ENCODE measurements around the gene SDHA.
"Not testable (repeated sequence)": the region's sequence is repeated elsewhere in the genome, so short reads cannot be mapped to it uniquely, and the experiment has no call there.

SDHA gene

DNA sequence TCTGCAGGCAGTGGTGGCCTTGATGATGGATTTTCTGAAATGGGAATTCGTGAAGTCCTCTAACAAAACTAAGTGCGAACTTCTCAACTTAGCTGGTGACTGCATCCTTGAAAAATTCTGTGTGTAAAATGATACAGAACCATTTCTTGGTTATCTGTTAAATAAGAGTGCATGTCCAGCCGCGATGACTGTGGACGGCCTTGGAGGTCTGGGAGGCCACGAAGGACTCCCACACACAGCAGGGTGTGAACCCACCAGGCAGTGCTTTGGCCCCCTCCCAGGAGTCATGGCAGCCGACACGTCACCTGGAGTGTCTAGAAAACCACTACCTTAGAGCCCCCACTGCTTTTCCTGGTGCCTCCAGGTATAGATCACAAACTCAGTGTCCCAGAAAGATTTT, 85.6 kb downstream of the SDHA start:
- not testable (repeated sequence) for DNase-seq

DNA sequence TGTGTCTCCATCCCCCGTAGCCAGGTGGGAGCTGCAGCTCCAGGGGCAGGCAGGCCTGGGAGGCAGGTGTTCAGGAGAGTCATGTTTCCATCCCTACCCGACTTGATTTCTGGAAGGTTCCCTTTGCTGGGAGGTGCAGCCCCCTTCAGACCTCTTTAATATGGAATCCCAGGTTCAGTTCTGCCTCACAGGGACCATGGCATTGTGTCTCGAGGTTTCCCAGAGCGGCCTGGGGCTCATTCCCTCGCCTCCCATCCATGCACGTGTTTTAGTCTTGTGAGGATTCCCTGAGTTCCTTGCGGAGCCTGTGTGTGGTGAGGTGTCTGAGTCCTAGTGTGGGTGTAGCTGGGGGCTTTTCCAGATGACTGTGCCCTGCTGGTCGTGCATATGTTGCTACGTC, 86.9 kb downstream of the SDHA start:
- no peak for DNase-seq

DNA sequence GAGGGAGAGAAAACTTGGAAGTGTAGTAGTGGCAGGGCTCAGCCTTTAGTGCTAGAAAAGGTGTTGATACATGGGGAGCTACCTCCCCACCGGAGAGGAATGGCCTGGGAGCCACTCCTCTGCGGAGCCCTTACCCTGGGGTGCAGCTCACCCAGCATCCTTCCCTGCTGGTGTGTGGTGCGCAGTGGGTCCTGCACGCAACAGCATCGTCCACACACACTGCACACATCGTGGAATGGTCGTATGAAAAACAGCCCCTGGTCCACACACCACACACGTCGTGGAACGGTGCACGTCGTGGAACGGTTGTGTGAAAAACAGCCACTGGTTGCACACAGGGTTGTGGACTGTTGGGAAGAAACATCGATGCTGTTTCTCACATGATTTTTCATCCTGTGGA, 87.3 kb downstream of the SDHA start:
- no peak for DNase-seq

DNA sequence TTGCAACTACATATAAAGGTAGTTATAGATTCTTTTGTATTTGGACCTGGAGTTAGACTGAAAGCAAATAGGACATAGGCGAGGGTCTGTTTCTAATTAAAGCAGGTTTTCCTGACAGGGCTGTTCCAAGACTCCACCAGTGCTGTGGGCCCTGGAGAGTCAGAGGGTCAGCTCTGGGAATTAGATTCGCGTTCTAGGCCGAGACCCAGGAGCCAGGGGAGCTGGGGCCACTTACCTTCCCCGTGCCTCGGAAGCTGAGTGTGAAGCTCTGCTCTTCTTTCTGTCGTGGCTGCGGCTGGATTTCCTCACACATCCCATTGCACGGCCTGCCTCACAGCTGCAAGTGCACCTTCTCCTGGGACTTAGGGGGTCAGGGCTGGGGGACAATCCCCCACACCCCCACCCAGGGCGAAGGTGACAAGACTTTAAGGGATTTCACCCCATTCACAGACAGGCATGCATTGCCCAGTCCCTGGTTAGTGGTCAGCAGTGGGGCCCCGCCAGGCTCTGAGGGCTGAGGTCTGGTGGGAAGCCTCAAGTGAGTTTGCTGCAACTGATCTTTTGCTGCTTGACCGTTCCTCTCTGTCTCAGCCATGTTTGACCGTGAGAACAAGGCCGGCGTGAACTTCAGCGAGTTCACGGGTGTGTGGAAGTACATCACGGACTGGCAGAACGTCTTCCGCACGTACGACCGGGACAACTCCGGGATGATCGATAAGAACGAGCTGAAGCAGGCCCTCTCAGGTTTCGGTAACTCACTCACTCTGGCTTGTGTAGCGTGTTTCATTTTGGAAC, 88.1 kb downstream of the SDHA start:
- DNase-seq, result no peak

All from NCI-H1694 (cell line).